Measurements from ENCODE around the gene BLOC1S1.
"Not testable (repeated sequence)": the region's sequence is repeated elsewhere in the genome, so short reads cannot be mapped to it uniquely, and the experiment has no call there.

BLOC1S1 gene

DNA sequence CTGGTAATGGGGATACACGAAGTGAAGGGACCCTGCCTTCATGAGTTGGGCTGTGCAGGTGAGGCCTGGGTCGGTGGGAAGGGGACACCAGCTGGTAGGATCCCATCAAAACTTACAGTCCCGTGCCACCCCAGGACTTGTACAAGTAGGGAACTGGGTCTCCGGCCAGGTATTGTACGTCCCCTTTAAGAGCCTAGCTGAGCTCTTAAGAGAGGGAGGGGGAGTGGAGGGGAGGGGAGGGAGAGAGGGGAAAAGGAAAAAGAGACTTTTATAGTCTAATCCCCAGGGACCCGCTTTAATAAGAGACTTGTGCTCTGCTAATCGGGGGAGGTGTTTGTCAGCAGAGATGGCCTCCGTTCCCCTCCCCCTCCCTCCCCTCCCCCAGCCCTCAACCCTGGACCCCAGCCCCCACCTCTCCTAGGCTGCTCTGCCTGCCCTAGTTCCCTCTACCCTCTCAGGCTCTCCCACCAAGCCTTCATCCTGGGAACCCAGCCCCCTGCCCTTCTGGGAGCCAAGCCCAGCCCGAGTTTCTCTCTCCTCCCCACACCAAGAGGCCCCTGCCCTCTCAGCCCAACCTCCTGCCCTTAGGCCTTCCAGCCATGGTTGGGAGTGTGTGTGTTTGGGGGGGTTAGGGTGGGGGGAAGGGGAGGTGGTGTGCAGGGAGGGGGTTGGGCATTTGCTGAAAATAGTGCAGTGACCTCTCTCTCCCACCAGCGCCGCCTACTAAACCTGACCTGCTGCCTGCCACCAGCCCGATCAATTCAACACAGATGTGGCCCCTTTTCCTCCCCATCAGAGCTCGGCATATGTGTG lies 29.7 kb downstream of the BLOC1S1 start:
- DNase-seq (ENCODE audit: low read depth), result no peak

DNA sequence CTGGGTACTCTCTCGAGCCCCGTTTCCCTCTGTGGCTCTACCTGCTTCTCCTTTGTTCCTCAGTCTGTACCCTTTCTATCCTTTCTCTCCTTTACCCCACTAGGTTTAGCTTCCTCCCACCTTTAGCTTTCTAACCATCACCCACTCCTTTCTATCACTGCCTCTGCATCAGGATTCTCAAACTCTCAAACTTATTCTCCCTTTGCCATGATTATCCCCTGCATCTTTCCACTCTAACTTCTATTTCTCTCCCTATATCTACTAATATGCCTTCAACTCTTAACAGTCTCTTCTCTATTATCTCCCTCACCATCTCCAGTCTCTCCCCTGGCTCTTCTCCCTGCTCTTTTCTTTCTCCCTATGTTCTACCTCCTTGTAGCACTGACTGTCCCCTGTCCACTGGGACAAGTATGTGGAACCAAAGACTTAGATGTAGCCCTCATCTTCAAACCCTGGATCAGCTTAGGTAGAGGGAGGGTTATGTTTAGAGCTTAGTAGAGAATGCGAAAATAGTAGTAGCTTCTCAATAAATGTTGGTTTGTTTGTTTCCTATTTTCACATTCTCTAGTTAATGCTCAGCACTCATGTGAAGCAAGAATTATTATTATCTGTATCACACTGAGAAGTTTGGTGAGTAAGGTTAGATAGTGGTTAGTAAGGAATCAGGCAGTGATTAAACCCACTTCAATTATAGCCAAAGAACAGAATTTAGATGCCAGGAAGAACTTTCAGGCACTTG lies 30.5 kb downstream of the BLOC1S1 start:
- no peak for DNase-seq (ENCODE audit: low read depth)

DNA sequence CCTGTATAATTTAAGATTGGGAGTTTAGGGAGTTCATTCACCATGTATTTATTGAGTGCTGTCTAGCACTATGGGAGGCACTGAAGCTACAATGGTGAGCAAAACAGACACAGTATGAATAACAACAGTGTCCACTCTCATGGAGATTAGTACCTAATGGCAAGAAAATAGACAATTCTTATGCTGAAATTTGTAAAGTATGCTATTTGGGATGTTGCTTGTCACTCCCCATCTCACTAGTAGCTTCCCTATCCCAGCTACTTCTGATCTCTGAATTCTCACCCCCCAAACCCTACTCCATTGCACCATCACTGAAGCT lies 31.0 kb downstream of the BLOC1S1 start:
- DNase-seq (ENCODE audit: low read depth), result no peak

DNA sequence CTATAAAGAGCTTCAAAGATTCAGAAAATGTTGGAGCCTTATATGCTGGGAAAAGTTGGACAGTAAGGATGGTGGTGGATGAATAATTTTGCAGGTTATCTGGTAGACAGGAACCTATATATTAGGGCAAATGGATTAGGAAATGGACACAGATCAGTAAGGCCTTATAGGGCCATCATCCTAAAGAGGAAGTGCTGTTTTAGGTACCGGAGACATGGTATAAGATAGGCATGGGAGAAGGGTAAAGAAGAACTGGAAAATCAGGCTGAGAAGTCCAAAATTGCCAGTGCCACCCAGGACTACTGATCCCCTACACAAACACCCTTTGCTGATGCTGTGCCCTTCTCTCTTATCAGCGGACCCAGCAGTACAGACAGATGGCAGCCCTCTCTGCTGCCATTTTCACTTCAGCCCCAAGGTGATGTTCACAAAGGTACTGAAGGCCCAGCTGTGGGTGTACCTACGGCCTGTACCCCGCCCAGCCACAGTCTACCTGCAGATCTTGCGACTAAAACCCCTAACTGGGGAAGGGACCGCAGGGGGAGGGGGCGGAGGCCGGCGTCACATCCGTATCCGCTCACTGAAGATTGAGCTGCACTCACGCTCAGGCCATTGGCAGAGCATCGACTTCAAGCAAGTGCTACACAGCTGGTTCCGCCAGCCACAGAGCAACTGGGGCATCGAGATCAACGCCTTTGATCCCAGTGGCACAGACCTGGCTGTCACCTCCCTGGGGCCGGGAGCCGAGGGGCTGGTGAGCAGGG lies 32.6 kb downstream of the BLOC1S1 start:
- DNase-seq (ENCODE audit: low read depth), result no peak

DNA sequence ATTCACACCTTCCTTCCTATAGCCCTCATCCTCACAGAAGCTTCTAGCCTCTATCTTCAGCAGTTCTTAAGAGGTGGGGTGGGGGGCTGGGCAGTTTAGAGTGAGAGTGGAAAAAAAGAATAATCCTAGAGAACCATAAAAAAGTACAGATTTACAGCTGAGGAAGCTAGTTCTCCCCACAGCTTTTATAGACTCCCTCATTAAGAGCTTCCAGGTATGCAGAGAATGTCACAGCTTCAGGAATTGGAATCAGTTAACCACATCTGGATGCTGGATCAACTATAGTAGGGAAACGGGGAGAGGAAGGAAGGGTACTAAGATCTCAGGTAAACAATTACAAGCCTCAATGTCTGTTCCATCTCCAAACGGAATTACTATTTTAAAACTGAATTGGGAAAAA lies 39.4 kb downstream of the BLOC1S1 start:
- DNase-seq (ENCODE audit: low read depth), result no peak

DNA sequence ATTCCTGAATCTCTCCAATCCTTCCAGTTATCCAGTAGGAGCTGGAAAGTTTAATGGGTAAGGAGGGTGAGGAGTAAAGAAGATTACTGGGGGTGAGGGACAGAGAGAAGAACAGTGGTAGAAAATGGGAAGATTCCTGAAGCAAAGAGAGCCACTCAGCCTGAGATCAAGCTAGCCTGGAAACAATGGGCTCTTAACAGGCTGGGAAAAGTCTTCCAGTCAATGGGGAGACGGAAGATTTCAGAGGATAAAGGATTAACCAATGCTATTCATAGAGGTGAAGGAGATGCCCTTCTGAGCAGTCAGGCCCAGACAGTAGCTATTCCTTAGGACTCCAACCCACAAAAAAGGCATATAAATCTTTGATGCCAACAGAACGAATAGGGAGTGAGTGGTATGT lies 41.9 kb downstream of the BLOC1S1 start:
- no peak for DNase-seq (ENCODE audit: low read depth)

DNA sequence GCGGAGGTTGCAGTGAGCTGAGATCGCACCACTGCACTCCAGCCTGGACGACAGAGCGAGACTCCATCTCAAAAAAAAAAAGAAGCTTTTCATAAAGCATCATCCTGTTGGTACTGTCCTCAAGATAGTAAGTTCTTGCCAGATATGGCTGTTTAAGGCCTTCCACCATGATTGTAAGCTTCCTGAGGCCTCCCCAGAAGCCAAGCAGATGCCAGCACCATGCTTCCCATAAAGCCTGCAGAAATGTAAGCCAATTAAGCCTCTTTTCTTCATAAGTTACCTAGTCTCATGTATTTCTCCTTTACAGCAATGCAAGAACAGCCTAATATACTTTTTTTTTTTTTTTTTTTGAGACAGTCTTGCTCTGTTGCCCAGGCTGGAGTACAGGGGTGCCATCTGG lies 42.7 kb downstream of the BLOC1S1 start:
- not testable (repeated sequence) for DNase-seq (ENCODE audit: low read depth)

DNA sequence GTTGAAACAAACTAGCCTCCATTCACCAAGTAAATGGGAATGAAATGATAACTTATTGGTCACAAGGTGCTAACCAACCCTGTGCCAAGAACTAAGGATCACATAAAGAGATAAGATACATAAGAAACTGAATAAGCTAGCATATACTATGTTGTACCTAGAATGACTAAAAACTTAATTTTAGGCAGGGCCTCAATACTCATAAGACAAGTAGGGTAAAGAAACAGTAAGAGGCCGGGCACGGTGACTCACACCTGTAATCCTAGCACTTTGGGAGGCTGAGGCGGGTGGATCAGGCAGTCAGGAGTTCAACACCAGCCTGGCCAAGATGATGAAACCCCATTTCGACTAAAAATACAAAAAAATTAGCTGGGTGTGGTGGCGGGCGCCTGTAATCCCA lies 44.8 kb downstream of the BLOC1S1 start:
- no peak for DNase-seq (ENCODE audit: low read depth)

DNA sequence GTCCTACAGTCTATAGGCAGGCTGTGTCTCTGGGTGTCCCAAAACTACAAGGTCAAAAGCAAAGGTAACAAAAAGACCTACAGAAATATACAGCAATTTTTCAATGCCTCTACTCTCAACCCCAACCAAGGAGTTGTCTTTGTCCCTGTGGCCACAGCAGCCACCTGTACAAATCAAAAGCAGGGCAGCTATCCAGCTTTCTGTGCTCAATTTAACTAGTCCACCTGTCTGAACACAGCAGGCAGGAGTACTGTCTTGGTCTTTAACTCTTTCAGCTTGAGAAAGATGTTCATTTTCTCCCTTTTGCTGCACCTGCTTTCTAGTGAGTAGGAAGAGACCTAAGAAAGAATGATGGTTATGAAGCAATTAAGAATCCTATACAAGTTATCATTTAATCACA lies 46.8 kb downstream of the BLOC1S1 start:
- no peak for DNase-seq (ENCODE audit: low read depth)

DNA sequence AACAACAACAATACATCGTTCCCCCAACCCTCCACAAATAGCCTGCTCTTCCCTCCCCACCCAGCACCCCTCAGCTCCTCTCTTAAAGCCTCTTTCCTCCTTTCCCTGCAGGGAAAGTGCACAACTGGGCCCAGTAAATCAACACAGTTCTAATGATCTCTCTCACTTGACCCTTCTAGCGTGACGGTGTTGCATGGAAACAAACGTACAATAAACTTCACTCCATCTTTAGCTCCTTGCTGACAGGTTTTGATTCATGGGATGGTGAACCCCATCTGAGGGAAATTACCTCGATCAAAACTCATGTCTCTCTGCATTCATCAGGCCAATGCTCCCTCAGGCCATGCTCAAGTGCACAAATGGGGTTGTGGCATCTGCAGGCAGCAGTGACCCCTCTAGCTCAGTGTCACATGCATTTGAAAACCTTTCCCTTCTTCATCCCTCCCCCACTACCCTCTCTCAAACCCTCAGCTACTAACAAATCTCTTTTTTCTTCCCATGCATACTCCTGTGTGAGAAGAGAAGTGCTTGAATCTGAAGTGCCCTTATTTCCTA lies 50.0 kb downstream of the BLOC1S1 start:
- DNase-seq (ENCODE audit: low read depth), result no peak

DNA sequence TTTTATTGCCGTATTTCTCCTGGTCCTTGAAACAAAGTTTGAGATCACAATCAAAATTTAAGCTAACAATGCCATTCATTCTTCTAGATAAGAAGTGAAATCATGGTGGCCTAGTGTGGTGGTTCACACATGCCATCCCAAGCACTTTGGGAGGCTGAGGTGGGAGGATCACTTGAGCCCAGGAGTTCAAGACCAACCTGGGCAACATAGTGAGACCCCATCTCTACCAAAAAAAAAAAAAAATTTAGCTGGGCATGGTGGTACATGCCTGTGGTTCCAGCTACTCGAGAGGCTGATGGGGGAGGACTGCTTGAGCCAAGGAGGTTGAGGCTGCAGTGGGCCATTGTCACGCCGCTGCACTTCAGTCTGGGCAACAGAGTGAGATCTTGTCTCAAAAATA lies 51.3 kb downstream of the BLOC1S1 start:
- no peak for DNase-seq (ENCODE audit: low read depth)

Data from stimulated activated CD8-positive, alpha-beta memory T cell treated with anti-CD3 and anti-CD28 coated beads, Interleukin-4, amount 100 ng/mL, for 24 hours (primary cell).